Adrenal gland (tissue), 12 donors: ENCODE measurements around the gene SLC12A6. TPM values are rescaled to one million over a fixed set of nuclear protein-coding genes. Genes with fewer than 3 reads are reported as not detected.

Source experiments
- DNase-seq, 7 donors: peaks; one replicate each; pipeline ENCODE4 v3.0.0-alpha.2; 2019 to 2020
- H3K27ac ChIP-seq, 5 donors: fragments of 200-600 bp; sonication (generic) in 4 of 5; 1 replicate in 3 of 5; 2 replicates in 2 of 5; pipeline versions ENCODE4 v1.5.1 to v1.8.0; 2016 to 2020; ENCODE audit warnings: mild to moderate bottlenecking in 1 of 5
- H3K27me3 ChIP-seq: fragments of 200-600 bp; 2 replicates; pipeline ENCODE4 v1.8.0; 2021
- H3K36me3 ChIP-seq, 2 donors: fragments of 200-600 bp; replicated peaks in 1 of 2; 1 replicate in 1 of 2; 2 replicates in 1 of 2; pipeline versions ENCODE4 v1.5.1 to v1.8.0; 2018 to 2022
- H3K4me1 ChIP-seq, 2 donors: fragments of 200-600 bp; replicated peaks in 1 of 2; 1 replicate in 1 of 2; 2 replicates in 1 of 2; pipeline versions ENCODE4 v1.5.1 to v1.8.0; 2018 to 2021
- H3K4me3 ChIP-seq, 4 donors: fragments of 200-600 bp; sonication (generic) in 3 of 4; one replicate each; pipeline ENCODE4 v1.5.1; 2016 to 2018
- H3K9me3 ChIP-seq, 3 donors: fragments of 200-600 bp; sonication (generic) in 1 of 3; replicated peaks in 1 of 3; 1 replicate in 2 of 3; 2 replicates in 1 of 3; pipeline versions ENCODE4 v1.5.1 to v1.8.0; 2016 to 2021
- CTCF ChIP-seq, 6 experiments: fragments of 450-650 bp in 4 of 6; fragments of 200-600 bp in 2 of 6; sonication (generic) in 1 of 6; IDR thresholded peaks; 1 replicate in 5 of 6; 2 replicates in 1 of 6; pipeline versions ENCODE4 v1.5.1 to v1.8.0; 2016 to 2021; ENCODE audit warnings: antibody characterized with exemption in 6 of 6, mild to moderate bottlenecking in 2 of 6, moderate library complexity in 1 of 6
- POLR2A ChIP-seq, 2 donors: fragments of 450-650 bp; IDR thresholded peaks; one replicate each; pipeline ENCODE4 v1.6.1; 2017; ENCODE audit warnings: antibody characterized with exemption in 2 of 2, mild to moderate bottlenecking in 2 of 2, moderate library complexity in 1 of 2
- WGBS, 4 donors: extraction: QIAGEN DNeasy Blood & Tissue Kit in 2 of 4; methylation state at CpG; one replicate each; pipeline versions ENCODE4 v1.1.5 to v1.1.7; 2013 to 2017; 5-methylcytosine and 5-hydroxymethylcytosine counted together
- intact Hi-C, 2 donors: fragments of 100-400 bp; cut with DNase I; formaldehyde crosslinking; loops; one replicate each; pipeline versions ENCODE4 v1.14.1 to v1.15.0; 2022 to 2023
- polyA plus RNA-seq, 3 donors: library from polyadenylated mRNA; stranded (reverse); fragments of 200-250 nt in 2 of 3; fragments of 350-450 nt in 1 of 3; fragmentation: Illumina TruSeq in 1 of 3; extraction: RNeasy Lipid Tissue Mini Kit (QIAGEN cat#74804) in 1 of 3; gene quantifications; one replicate each; pipeline ENCODE4 v1.2.3, GENCODE V29; 2013 to 2014
- total RNA-seq, 9 donors: library from RNA; depleted of rRNA in 4 of 9; stranded (reverse); fragments of >200 nt in 4 of 9; fragments of 120-200 nt in 1 of 9; fragmentation: NEBNext Ultra II Directional in 1 of 9; extraction: Animal tissue kit (Norgen Biotek cat#: 25700) in 1 of 9; gene quantifications; one replicate each; pipeline versions ENCODE4 v1.1.0 to v1.2.4, GENCODE V29; 2013 to 2023
- donor health status: healthy with polysubstance abuse.
- donor health status: Bipolar disorder and iron deficiency.
- donor health status: DM: yes; HTN: yes; CAD: no.
- donor health status: DM: no; HTN: no; CAD: no.
- donor health status: DM: no; HTN: no; CAD: no.
- donor health status: DM: yes; HTN: yes; CAD: no.

SLC12A6 gene
- total and polyA plus RNA-seq, 12 donors = 3.3 to 101 (median 17.3) TPM

- Histone ChIP-seq H3K27me3 (no peaks in the 10 kb centered on the region), H3K4me3 (no peak overlapping the region), H3K9me3 (no peaks in the 10 kb centered on the region), H3K4me1 (peaks cover 0 to 5% of the 10 kb centered on the region in 2 donors), H3K36me3 (no peaks in the 10 kb centered on the region), H3K27ac (no peak overlapping the region)
- WGBS, 4 donors = 84 to 92% (median 87%) methylated on average over 16 of the region's 16 CpGs
- TF ChIP-seq CTCF (IDR thresholded peaks at IDR 0.05) = no peak
- TF ChIP-seq POLR2A (IDR thresholded peaks at IDR 0.05) = no peak
- intact Hi-C loops = loop anchor here (10.0 kb wide), 3 partner anchors 120 to 300 kb away; no protein-coding TSS in a partner anchor
- DNase-seq = no peak
Measured at GRCh38 chr15:34365091-34365825, 27.7 kb upstream of the SLC12A6 start.

- no peak for TF ChIP-seq POLR2A (IDR thresholded peaks at IDR 0.05)
- no peak for TF ChIP-seq CTCF (IDR thresholded peaks at IDR 0.05)
- Histone ChIP-seq H3K27ac (no peak overlapping the region), H3K9me3 (no peaks in the 10 kb centered on the region), H3K27me3 (no peaks in the 10 kb centered on the region), H3K4me1 (peaks cover 0 to 5% of the 10 kb centered on the region in 2 donors), H3K36me3 (no peaks in the 10 kb centered on the region), H3K4me3 (no peak overlapping the region)
- DNase-seq = no peak
- 95 to 96% (median 96%) methylated on average over 8 of the region's 8 CpGs for WGBS, 4 donors
- intact Hi-C loops = loop anchor here (10.0 kb wide), 3 partner anchors 119 to 299 kb away; no protein-coding TSS in a partner anchor
Measured at GRCh38 chr15:34364041-34364440, 26.5 kb upstream of the SLC12A6 start.

- no peak for DNase-seq
Measured at GRCh38 chr15:34362047-34362773, 24.6 kb upstream of the SLC12A6 start.

More at GRCh38 chr15:34362047-34362773, 24.6 kb upstream of the SLC12A6 start:
- peaks cover 0 to 4% of the 10 kb centered on the region in 2 donors for H3K36me3 ChIP-seq
- no peak overlapping the region for H3K4me3 ChIP-seq
- H3K27me3 ChIP-seq = no peaks in the 10 kb centered on the region
- H3K9me3 ChIP-seq = no peaks in the 10 kb centered on the region
- H3K4me1 ChIP-seq = peaks cover 0 to 5% of the 10 kb centered on the region in 2 donors
- 77 to 86% (median 80%) methylated on average over 5 to 10 of the region's 10 CpGs for WGBS, 4 donors
- intact Hi-C loops = loop anchor here (10.0 kb wide), 3 partner anchors 117 to 297 kb away; no protein-coding TSS in a partner anchor
- H3K27ac ChIP-seq = no peak overlapping the region
- no peak for TF ChIP-seq POLR2A (IDR thresholded peaks at IDR 0.05)
- no peak for TF ChIP-seq CTCF (IDR thresholded peaks at IDR 0.05)
